GM19025 (cell line): ENCODE results near the gene DFFB.

Experiments
- ATAC-seq: cut with Tn5 transposase; IDR thresholded peaks from one replicate; pipeline ENCODE4 v1.9.1; 2021; ENCODE audit warnings: mild to moderate bottlenecking, low read depth, moderate library complexity; ENCODE audit not compliant: unreplicated experiment

Gene DFFB

DNA sequence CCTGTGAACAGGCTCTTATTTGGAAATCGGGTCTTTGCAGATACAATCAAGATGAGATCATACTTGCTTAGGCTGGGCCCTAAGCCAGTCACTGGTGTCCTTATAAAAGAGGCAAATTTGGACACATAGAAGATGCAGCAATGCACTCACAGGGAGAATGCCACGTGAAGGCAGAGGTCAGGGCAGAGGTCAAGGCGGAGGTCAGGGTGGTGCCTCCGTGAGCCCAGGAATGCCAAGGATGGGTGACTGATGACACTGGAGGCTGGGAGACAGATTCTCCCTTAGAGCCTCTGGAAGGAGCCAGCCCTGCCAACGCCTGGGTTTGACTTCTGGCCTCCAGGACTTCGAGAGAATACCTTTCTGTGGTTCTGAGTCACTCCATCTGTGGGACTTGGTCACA is 65.6 kb downstream of the DFFB start:
- ATAC-seq: no peak

- no peak for ATAC-seq
These were observed 66.3 kb downstream of the DFFB start for GRCh38 chr1:3923378-3924185.

- no peak for ATAC-seq
These were observed 67.0 kb downstream of the DFFB start for GRCh38 chr1:3924186-3924824.

DNA sequence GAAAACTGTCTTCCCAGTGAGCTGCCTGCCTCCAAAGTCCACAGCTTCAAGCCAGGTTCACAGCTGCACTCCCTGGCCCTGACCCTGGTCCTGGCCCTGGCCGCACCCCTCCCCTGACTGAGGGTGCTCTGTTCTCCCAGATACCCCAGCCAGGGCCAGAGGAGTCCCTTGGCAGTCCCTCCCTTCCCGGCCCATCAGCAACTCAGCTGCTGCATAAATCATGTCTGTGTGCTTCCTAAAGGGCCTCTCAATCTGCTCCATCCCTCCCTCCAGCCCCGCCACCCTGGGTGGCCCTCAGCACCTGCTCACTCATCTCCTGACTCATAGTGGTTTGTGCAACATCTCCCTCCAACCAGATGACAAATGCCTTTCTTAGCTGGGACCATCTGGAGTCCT is 67.5 kb downstream of the DFFB start:
- no peak for ATAC-seq

DNA sequence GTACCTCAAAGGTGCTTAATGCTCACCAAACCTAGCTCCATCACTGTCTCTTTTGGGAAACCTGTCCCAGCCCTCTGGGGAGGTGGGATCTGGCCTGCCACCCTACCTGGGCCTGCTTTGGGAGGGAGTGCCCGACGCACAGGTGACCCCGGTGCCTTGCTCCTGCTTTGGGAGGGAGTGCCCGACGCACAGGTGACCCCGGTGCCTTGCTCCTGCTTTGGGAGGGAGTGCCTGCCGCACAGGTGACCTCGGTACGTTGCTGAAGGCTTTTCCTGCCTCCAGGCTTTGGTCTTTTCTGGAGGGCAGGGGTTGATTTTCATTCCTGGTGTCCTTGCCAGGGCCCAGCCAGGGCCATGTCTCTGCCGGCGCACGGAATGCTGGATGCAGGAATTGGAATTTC is 68.0 kb downstream of the DFFB start:
- no peak for ATAC-seq

DNA sequence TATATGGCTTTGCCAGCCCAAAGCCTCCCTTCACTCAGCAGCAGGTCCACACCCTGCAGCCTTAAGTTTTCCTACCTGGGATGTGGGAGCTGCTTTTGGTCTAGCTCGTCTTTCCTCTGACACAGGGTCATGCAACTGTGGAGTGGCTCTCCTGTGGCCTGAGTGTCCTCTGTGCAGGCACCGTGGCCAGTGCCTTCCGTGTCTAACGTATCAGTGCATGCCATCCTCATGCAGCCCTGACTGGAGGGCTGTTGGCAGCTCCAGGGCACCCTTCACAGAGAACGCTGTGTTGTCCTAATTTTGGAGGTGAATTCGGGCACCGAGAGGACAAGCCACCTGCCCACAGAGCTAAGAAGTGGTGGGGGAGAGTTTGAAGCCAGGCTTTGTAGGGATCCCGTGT is 68.5 kb downstream of the DFFB start:
- no peak for ATAC-seq

DNA sequence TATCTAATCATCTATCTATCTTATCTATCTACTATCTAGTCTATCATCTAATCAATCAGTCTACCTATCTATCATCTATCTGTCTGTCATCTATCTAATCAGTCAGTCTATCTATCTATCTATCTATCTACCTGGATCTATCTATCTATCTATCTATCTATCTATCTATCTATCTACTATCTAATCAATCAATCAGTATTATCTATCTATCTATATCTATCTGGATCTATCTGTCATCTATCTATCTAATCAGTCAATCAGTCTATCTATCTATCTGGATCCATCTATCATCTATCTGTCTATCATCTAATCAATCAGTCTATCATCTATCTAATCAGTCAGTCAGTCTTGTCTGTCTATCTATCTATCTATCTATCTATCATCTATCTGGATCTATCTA is 69.7 kb downstream of the DFFB start:
- no peak for ATAC-seq

DNA sequence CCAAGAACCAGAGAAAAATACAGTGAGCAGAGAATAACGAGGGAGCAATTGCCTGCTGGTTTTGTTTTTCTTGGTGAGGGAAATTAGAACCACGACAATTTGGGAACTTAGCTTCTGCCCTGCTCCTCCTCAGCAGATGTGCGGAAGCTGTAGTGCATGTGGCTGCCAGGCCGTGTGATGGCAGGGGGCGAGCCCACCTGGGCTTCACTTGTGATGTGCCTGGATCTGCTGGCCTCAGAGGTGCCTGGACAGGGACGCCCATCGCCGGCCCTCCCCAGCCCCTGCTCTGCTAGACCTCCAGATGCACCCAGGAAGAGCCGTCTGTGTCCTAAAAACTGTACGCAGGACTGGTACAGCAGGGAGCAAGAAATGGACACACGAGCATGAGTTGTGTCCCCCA is 71.3 kb downstream of the DFFB start:
- ATAC-seq: no peak

DNA sequence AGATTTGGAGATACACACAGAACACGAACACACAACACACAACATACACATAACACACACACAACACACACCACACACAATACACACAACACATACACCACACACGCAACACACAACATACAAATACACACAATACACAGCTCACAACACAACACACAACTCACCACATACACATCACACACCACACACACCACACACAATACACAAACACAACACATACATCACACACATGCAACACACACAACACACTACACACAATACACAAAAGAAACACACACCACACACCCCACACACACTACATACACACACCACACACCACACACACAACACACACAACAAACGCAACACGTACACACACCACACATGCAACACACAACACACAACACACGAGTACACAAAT is 71.8 kb downstream of the DFFB start:
- no peak for ATAC-seq

DNA sequence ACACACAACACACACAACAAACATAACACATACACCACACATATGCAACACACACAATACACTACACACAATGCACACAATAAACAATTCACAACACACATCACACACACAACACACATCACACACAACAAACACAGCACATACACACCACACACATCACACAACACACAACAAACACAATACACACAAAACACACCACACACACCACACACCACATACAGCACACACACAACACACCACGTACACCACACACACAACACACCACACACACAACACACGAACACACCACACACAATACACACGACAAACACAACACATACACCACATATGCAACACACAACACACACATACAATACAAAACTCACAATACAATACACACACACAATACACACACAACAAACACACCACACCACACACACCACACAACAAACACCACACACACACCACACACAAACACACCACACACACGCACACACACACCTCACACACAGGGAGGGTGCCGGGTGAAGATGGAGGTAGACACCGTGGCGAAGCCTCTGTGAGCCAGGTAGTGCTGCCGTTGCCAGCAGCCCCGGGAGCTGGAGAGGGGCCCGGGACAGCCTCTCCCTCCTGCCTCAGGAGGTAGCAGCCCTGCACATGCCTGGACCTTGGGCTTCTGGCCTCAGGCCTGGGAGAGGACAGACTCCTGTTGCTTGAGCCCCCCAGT is 73.2 kb downstream of the DFFB start:
- no peak for ATAC-seq

DNA sequence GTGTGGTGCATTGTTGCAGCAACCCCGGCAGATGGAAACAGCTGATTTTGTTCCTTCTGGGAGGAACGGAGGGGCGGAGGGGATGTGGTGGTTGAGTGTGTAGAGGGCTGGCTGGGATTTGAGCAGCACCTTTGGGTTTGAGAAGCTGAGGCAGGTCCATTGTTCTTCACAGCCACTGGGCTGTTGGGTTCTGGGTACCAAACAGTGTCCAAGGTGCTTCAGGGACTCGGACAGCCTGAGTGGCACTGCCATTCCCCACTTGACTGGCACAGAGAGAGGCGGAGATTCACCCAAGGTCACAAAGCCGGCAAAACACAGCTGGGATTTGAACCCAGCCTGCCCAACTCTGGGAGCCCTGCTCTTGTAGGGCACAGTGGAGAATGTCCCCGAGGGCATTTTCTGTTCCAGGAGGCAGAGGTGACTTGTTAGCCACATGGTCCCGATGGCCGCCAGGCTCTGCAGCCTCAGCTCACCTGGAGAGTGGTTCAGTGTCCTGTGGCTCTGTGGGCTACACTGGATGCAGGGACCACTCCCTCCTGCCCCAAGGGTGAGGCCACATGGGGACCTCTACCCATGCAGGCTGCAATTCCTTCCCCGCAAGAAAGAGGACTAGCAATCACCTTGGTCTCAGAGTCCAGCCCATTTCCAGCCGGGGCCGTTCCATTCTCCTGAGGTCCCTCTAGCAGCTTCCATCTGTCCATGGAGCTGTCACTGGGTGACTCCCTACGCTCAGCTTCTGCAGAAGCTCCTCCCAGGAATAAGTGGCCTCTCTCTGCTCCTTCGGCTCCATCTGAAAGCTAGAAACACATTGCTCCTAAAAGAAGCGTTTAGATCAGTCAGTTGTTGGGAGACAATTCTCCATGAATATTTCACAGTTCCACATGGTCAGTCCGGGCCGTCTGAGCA is 74.0 kb downstream of the DFFB start:
- ATAC-seq: no peak

GRCh38 chr1:3932156-3932919 is 75.1 kb downstream of the DFFB start:
- no peak for ATAC-seq
